HG02970 (cell line): ENCODE measurements around the gene BAIAP2.

Source experiments
- ATAC-seq: cut with Tn5 transposase; IDR thresholded peaks from one replicate; pipeline ENCODE4 v1.9.1; 2021; ENCODE audit warnings: mild to moderate bottlenecking, moderate library complexity, moderate number of reproducible peaks; ENCODE audit not compliant: unreplicated experiment, low FRiP score

The BAIAP2 gene

DNA sequence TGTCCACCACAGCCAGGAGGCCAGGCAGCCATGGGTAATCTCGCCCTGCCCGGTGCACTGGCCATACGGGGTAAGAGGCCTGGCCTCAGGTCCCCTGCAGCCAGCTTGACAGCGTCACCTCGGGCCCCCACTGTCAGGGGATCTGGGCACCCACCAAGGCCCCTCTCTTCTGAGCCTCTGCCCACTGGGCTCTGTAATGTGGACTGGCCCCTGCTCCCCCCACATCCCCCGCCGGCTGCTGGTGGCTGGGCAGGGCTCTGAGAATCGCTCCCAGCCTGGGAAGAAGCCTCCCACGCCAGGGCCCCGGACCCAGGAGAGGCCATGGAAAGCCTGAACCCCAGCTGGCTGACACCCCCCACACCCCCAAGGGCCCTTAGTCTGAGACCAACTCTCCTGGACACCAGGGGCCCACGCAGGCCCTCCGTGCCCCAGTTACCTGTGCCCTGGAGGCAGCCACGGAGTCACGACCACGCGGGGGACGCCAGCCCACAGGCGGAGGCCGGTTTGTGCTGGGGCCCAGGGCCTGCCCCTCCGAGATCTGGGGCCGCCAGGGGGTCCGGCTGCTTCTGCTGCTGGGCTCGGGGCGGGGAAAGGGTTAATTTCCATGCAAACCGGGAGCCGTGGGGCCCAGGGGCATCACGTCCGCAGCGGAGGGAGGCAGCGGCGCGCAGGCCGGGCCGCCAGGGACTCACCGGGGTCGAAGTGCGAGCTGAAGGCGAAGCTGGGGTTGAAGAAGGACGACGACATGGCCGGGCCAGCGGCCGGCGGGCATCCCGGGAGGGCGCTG lies 130.5 kb downstream of the BAIAP2 start, which contains the start of gene PVALEF:
Gene PVALEF (plus strand): TSS at position 262 of the 787 bp plus-strand sequence. CDS start 15,720 bp downstream, outside the sequence.
- no peak for ATAC-seq

DNA sequence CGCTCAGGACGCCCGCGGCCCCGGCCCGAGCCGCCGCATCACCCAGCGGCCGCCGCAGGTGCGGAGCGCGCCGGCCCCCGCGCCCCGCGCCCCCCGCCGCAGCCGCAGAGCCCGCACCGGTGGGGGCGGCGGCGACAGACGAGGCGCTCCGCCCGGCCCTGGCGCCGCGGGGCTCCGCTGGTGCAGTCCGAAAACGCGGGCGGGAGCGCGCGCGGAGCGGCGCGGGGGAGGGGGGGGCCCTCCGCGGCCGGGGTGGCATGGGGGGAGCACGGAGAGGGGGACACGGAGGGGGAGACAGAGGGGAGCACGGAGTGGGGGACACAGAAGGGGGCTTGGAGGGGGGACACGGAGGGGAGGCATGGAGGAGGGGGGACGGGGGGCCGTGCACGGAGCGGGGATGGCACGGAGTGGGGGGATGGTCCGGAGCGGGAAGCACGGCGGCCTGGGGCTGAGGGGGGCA lies 131.1 kb downstream of the BAIAP2 start, which contains the start of gene AATK:
Gene AATK (minus strand): TSS at position 189 of the 460 bp plus-strand sequence. CDS start 229 bp downstream, outside the sequence.
- no peak for ATAC-seq
